PC-3 (cell line): ENCODE data around the gene RNF26.

Experiments used
- EZH2phosphoT487 ChIP-seq: fragments of 300-600 bp; sonication (generic); IDR thresholded peaks from 2 replicates; pipeline ENCODE4 v1.6.1; 2018; ENCODE audit warnings: mild to moderate bottlenecking, antibody characterized with exemption, low read length, borderline replicate concordance
- TF ChIP-seq, protein P1 (sequence below): fragments of 300-600 bp; sonication (generic); conservative IDR thresholded peaks from 2 replicates; pipeline ENCODE4 v1.5.1; 2017; ENCODE audit warnings: antibody characterized with exemption, low read depth, mild to moderate bottlenecking, low read length

DNA sequence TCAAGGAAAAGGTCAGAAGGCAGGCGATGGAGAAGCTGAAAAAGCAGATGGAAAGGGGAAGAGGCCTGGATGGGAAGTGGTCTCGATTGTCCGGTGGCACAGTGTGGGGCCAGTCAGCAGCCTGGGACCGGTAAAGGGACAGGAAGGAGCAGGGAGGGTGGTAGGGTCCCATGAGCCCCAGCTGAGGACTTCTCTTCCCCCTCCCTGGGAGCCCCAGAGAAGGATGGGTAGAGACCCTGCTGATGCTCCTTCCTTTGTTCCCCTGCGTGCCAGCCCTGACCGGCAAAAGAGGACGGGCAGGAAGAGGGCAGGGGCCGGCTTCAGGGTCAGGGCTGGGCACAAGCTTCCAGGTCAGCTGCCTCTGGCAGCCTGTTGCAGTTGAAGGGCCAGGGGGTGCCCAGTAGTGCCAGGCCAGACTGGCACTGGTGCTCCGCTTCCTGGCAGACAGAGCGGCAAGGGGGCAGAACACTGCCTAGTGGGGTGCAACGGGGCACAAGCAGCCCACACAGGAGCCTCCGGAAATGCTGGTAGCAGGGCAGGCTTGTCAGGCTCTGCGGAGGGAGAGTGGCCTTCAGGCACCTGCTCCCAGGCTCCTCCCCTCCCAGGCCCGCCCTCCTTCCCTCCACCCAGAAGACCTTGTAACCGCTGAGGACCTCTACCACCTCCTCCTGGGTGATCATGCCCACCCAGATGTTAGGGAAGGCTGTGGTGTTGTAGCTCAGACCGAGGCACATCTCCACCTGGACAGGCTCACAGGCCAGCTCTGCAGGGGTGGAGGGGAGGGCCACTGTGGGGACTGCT is 7.1 kb downstream of the RNF26 start:
- TF ChIP-seq, protein P1, sequence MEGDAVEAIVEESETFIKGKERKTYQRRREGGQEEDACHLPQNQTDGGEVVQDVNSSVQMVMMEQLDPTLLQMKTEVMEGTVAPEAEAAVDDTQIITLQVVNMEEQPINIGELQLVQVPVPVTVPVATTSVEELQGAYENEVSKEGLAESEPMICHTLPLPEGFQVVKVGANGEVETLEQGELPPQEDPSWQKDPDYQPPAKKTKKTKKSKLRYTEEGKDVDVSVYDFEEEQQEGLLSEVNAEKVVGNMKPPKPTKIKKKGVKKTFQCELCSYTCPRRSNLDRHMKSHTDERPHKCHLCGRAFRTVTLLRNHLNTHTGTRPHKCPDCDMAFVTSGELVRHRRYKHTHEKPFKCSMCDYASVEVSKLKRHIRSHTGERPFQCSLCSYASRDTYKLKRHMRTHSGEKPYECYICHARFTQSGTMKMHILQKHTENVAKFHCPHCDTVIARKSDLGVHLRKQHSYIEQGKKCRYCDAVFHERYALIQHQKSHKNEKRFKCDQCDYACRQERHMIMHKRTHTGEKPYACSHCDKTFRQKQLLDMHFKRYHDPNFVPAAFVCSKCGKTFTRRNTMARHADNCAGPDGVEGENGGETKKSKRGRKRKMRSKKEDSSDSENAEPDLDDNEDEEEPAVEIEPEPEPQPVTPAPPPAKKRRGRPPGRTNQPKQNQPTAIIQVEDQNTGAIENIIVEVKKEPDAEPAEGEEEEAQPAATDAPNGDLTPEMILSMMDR = no peak
- TF ChIP-seq EZH2phosphoT487 = no peak
